Measurements from ENCODE around the gene NUDT4.
"Not testable (repeated sequence)": the region's sequence is repeated elsewhere in the genome, so short reads cannot be mapped to it uniquely, and the experiment has no call there.

NUDT4 gene

GRCh38 chr12:93429852-93430251 lies 52.1 kb downstream of the NUDT4 start:
- no peak for DNase-seq

DNA sequence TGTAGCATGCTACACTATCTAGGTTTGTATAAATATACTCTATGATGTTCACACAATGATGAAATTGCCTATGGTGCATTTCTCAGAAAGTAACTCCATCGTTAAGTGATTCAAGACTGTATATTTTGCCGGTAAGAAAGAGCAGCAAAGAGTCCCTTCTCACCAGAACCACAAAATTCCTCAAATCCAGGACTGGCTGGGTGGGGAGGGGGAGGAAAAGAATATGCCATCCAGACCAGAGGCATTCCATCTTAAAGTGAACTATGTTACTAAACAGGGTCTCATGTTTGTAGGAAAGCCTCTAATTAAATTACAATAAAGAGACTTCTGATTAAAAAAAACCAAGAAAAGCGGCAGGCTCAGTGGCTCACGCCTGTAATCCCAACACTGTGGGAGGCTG lies 52.6 kb downstream of the NUDT4 start:
- no peak for DNase-seq

GRCh38 chr12:93432031-93432430 lies 54.3 kb downstream of the NUDT4 start:
- not testable (repeated sequence) for DNase-seq

GRCh38 chr12:93434256-93434865 lies 56.6 kb downstream of the NUDT4 start:
- DNase-seq, result no peak

GRCh38 chr12:93438266-93439050 lies 60.7 kb downstream of the NUDT4 start:
- no peak for DNase-seq

DNA sequence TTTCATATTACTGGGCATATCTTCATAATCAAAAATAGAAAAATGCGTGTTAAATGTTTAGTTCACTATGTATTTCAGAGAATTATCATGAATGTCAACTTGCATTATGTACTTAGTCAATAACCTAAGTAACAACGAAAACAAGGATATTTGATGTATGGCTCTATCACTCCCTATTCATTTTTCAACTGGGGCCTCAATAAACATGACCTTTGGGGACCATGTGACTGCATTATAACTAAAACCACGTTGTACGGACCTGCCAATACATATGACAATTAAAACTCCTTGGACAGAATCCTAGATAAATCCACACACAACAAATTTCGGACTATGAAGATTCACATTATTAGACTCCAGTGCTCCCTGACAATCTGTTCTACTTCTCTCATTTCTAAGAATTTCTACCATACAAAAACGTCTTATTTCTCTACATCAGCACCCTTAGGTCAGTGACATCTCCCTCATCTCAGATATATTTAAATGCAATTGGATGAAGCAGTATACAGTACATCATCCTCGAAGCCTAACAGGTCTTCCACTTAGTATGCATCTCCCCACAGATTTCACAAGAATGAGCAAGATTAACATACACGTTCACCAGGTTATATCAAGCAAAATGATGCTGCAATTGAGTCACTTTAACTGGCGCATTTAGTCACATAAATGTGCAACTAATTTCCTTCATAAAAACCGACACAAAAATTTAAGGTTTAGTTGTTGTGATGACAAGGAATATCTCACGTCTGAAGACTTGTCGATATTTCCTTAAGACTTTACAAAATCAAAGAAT lies 62.5 kb downstream of the NUDT4 start:
- no peak for DNase-seq

DNA sequence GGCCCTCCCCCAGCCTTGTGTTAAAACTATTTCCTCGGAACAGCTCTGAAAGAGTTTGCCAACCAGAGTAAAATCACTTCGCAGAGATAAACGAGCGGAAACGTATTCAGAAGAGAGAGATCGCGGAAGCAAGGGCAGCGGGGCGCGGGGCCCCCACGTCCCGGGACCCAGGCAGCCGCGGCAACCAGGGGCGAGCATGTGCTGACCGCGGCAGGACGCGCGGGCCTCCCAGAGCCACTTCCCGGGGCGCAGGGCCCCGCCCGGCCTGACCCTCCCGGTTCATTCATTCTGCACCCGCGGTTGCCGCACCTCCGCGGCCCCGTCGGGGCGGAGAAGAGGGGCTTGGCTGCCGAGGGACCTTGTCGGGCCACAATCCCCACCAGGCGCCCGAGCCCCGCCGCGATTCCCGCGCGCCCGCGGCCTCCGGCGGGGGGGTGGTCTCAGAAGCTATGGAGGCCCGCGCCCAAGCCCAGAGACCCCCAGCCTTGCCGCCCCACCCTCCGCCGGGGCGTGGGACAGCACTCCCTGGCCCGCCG lies 63.4 kb downstream of the NUDT4 start:
- peak; percentile 47 for DNase-seq

DNA sequence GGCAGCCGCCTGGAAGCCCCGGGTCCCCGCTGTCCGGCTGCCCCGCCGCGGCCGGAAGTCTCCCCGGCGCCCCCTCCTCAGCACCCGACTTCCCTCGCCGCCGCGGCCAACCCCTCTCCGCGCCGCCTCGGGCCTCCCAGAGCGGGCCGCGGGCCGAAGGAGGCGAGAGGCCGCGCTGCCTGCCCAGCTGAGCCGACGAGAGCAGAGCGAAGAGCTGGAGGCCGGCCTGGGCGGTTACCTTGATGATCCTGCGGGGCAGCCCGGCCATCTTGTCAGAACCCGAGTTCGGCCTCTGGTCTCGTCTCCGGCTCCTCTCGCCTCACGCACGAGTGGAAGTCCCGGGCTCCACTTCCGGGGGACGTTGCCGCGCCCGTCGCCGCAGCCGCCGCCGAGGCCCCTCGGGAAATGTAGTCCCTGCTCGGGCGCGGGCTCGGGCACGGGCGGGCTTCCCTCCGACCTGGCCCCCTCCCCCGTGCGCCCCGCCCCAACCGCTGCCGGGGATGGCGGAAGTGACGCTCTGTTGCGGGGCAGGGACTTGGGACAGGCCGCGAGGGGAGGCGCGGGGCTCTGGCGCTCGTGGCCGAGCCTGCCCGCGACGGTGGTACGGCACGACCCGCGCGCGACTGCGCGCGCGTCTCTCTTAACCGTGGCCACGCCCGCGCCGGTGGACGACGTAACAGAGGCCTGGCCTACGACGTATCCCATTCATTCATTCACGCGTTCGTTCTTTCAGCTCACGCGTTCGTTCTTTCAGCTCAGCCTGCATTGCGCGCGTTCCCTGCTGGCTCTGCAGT lies 64.1 kb downstream of the NUDT4 start, which contains the start of gene UBE2N:
UBE2N (minus strand) TSS at position 331 of the 794 bp plus-strand sequence; CDS start at position 268, 63 bp downstream.
- DNase-seq, result peak; percentile 97

GRCh38 chr12:93442411-93443340 lies 65.0 kb downstream of the NUDT4 start:
- DNase-seq, result no peak

DNA sequence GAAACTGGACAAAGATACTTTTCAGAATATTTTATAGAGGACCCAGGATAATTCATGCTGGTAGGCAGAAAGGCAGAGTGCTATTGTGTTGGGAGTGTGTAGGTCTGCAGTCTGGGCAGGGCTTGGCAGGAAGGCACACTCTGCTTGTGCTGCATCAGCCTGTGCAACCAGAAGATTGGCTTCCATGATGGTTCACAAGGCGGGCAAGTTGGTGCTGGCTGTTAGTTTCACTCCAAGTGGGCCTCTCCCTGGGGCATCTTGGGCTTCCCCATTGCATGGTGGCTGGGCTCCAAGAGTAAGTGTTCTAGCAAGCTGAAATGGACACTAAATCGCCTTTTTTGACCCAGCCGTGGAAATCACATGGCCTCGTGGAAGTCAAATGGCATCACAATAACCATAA lies 65.9 kb downstream of the NUDT4 start:
- no peak for DNase-seq

GRCh38 chr12:93447555-93448290 lies 70.0 kb downstream of the NUDT4 start:
- no peak for DNase-seq

- DNase-seq, result no peak
Observed at GRCh38 chr12:93448796-93449195, 71.1 kb downstream of the NUDT4 start.

DNA sequence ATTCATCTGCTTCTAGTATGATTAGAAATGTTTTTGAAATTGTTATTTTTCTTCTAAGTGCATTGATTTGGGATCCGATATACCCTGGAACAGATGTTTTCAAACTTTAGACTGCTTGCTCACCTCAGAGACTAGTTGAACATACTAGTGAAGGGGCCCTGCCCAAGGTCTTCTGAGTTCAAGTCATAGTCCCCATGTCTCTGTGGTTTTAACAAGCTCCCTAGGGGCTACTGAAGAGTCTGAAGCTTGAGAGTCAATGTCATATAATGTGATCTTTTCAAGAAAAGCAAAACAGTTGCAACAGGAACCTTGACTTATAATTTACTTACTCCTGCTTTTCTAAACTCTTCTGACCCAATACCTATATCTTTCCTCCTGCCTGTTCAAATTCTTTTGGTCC lies 71.6 kb downstream of the NUDT4 start:
- DNase-seq, result no peak

DNA sequence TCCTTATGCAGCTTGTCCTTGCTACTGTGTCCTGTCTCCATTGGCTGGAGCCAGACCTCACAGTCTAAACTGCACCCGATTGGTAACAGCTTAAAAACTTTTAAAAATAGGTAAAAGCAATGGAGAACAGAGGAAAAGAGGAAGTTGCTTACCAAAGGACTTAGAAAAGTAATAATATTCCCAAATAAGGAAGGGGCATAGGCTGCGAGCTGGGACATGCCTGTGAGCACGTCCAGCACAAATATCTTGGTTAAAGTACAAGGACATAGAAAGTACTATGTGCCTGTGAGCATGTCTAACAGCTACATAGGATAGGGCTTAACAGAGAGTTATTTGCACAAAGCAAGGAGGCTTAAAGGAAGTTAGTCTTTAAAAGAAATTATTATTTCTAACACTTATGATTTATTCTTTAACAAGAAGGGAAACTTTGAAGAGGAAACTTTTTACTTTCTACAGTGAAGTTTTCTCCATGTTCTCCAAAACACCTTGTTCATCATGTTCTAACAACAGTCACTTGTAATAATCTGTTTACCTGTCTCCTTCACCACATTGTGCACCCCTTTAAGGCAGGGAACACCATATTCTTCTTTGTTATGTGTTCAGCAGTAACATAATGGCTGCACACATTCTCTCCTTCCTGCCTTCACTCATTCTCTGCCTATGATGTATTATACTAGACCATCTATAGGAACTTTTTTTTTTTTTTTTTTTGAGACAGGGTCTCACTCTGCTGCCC lies 73.9 kb downstream of the NUDT4 start:
- no peak for DNase-seq

- no peak for DNase-seq
Observed at GRCh38 chr12:93453633-93454032, 75.9 kb downstream of the NUDT4 start.

- DNase-seq, result no peak
Observed at GRCh38 chr12:93456077-93456476, 78.4 kb downstream of the NUDT4 start.
